ENCODE measurements around the gene PPARGC1A. TPM values are rescaled to one million over a fixed set of nuclear protein-coding genes. Genes with fewer than 3 reads are reported as not detected.

The PPARGC1A gene
- total RNA-seq, 1 experiment from 2014 or later: 0.12 TPM

GRCh38 chr4:23773884-23774636 is 115.8 kb downstream of the PPARGC1A start:
- Mint-ChIP-seq H3K27ac (ENCODE audit: low read depth, unreplicated experiment) (no peak overlapping the region), H3K4me3 (ENCODE audit: unreplicated experiment) (no peak overlapping the region), H3K27me3 (ENCODE audit: insufficient read depth, unreplicated experiment) (no peaks in the 10 kb centered on the region), H3K9me3 (ENCODE audit: unreplicated experiment) (no peaks in the 10 kb centered on the region), H3K36me3 (ENCODE audit: insufficient read depth, unreplicated experiment) (no peaks in the 10 kb centered on the region), H3K4me1 (ENCODE audit: insufficient read depth, unreplicated experiment) (peaks cover 13% of the 10 kb centered on the region)
- no TSS peak for BruUV-seq (replicated peaks)
- ChIA-PET POLR2A (no interaction called here), CTCF (interaction anchor here (0.5 to 0.7 kb wide), 2 partner anchors 42 to 48 kb away, joined by 3 read pairs; no protein-coding TSS in a partner anchor)
- DNase-seq (ENCODE audit: unreplicated experiment): no peak
- intact Hi-C loops (cut with micrococcal nuclease): no loop called here
- TF ChIP-seq, protein P1, sequence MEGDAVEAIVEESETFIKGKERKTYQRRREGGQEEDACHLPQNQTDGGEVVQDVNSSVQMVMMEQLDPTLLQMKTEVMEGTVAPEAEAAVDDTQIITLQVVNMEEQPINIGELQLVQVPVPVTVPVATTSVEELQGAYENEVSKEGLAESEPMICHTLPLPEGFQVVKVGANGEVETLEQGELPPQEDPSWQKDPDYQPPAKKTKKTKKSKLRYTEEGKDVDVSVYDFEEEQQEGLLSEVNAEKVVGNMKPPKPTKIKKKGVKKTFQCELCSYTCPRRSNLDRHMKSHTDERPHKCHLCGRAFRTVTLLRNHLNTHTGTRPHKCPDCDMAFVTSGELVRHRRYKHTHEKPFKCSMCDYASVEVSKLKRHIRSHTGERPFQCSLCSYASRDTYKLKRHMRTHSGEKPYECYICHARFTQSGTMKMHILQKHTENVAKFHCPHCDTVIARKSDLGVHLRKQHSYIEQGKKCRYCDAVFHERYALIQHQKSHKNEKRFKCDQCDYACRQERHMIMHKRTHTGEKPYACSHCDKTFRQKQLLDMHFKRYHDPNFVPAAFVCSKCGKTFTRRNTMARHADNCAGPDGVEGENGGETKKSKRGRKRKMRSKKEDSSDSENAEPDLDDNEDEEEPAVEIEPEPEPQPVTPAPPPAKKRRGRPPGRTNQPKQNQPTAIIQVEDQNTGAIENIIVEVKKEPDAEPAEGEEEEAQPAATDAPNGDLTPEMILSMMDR (IDR thresholded peaks at IDR 0.05; ENCODE audit: unreplicated experiment): no peak

DNA sequence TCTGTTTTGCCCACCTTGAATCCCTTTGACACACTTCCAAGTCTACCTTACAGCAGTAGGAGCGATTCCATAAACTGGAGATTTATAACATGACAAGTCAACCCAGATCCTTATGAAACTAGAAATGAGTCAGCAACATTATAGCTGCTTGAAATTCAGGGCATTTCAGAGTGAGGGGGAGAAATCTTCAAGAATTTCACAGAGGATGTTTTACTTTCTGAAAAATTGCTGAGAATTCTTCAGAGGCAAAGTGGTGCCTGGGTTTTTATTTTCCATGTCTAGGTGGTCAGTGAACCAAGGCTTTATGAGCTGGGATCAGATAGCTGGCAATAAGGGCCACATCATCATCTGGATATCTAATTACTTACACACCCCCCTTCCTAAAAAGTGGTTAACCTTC is 119.8 kb downstream of the PPARGC1A start:
- peaks cover 24% of the 10 kb centered on the region for H3K4me1 Mint-ChIP-seq (ENCODE audit: insufficient read depth, unreplicated experiment)
- no peaks in the 10 kb centered on the region for H3K27me3 Mint-ChIP-seq (ENCODE audit: insufficient read depth, unreplicated experiment)
- BruUV-seq (replicated peaks): no TSS peak
- intact Hi-C loops (cut with micrococcal nuclease): no loop called here
- H3K4me3 Mint-ChIP-seq (ENCODE audit: unreplicated experiment): no peak overlapping the region
- no peak overlapping the region for H3K27ac Mint-ChIP-seq (ENCODE audit: low read depth, unreplicated experiment)
- H3K9me3 Mint-ChIP-seq (ENCODE audit: unreplicated experiment): no peaks in the 10 kb centered on the region
- ChIA-PET POLR2A (interaction anchor here (0.7 kb wide), 1 partner anchor 176 kb away, joined by 4 read pairs; no protein-coding TSS in a partner anchor), CTCF (no interaction called here)
- peak; percentile 38 for DNase-seq (ENCODE audit: unreplicated experiment)
- TF ChIP-seq, protein P1 (IDR thresholded peaks at IDR 0.05; ENCODE audit: unreplicated experiment): no peak
- H3K36me3 Mint-ChIP-seq (ENCODE audit: insufficient read depth, unreplicated experiment): no peaks in the 10 kb centered on the region

DNA sequence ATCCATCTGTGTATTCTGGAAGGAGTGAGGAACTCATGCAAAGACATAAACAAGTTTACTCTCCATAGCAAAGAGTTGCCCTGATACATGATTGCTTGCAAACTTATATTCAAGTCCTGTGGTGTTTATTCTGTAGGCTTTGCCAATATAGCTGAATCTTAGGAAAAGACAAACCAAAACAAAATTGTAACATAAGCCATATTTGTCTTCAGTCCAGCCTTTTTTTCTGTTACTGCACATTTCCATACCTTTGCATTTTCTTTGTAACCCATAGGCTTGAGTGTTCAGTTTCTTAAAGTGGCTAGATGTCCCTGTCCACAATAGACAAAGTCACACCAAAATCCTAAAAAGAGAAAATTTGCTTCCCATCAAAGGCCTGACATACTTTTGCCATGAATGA is 120.4 kb downstream of the PPARGC1A start:
- intact Hi-C loops (cut with micrococcal nuclease): no loop called here
- Mint-ChIP-seq H3K9me3 (ENCODE audit: unreplicated experiment) (no peaks in the 10 kb centered on the region), H3K4me1 (ENCODE audit: insufficient read depth, unreplicated experiment) (peaks cover 22% of the 10 kb centered on the region), H3K36me3 (ENCODE audit: insufficient read depth, unreplicated experiment) (no peaks in the 10 kb centered on the region), H3K27ac (ENCODE audit: low read depth, unreplicated experiment) (no peak overlapping the region), H3K27me3 (ENCODE audit: insufficient read depth, unreplicated experiment) (no peaks in the 10 kb centered on the region), H3K4me3 (ENCODE audit: unreplicated experiment) (no peak overlapping the region)
- TF ChIP-seq, protein P1 (IDR thresholded peaks at IDR 0.05; ENCODE audit: unreplicated experiment): no peak
- DNase-seq (ENCODE audit: unreplicated experiment): no peak
- CTCF ChIA-PET: interaction anchor here (0.6 kb wide), 1 partner anchor 41 kb away, joined by 4 read pairs; no protein-coding TSS in a partner anchor
- POLR2A ChIA-PET: interaction anchor here (0.7 to 1.2 kb wide), 2 partner anchors 12 to 177 kb away, joined by 3 to 4 read pairs; no protein-coding TSS in a partner anchor
- BruUV-seq (replicated peaks): no TSS peak

- intact Hi-C loops (cut with micrococcal nuclease): no loop called here
- CTCF ChIA-PET: interaction anchor here (0.5 to 1.1 kb wide), 2 partner anchors 33 to 705 kb away, joined by 3 to 4 read pairs; no protein-coding TSS in a partner anchor
- BruUV-seq (replicated peaks): no TSS peak
Measured at GRCh38 chr4:23768541-23768940, 121.3 kb downstream of the PPARGC1A start.

More at GRCh38 chr4:23768541-23768940, 121.3 kb downstream of the PPARGC1A start:
- peaks cover 22% of the 10 kb centered on the region for H3K4me1 Mint-ChIP-seq (ENCODE audit: insufficient read depth, unreplicated experiment)
- DNase-seq (ENCODE audit: unreplicated experiment): peak; percentile 59
- POLR2A ChIA-PET: interaction anchor here (1.2 kb wide), 1 partner anchor 13 kb away, joined by 3 read pairs; no protein-coding TSS in a partner anchor
- TF ChIP-seq, protein P1 (IDR thresholded peaks at IDR 0.05; ENCODE audit: unreplicated experiment): no peak
- no peaks in the 10 kb centered on the region for H3K27me3 Mint-ChIP-seq (ENCODE audit: insufficient read depth, unreplicated experiment)
- no peaks in the 10 kb centered on the region for H3K36me3 Mint-ChIP-seq (ENCODE audit: insufficient read depth, unreplicated experiment)
- no peak overlapping the region for H3K27ac Mint-ChIP-seq (ENCODE audit: low read depth, unreplicated experiment)
- no peak overlapping the region for H3K4me3 Mint-ChIP-seq (ENCODE audit: unreplicated experiment)
- H3K9me3 Mint-ChIP-seq (ENCODE audit: unreplicated experiment): no peaks in the 10 kb centered on the region
